GM21825 (cell line): ENCODE data around the gene PRDX3.
"Not testable (repeated sequence)": the region's sequence is repeated elsewhere in the genome, so short reads cannot be mapped to it uniquely, and the experiment has no call there.

ENCODE experiments used
- ATAC-seq: cut with Tn5 transposase; IDR thresholded peaks from one replicate; pipeline ENCODE4 v1.9.1; 2021; ENCODE audit warnings: mild to moderate bottlenecking, moderate library complexity; ENCODE audit not compliant: unreplicated experiment

Gene PRDX3

DNA sequence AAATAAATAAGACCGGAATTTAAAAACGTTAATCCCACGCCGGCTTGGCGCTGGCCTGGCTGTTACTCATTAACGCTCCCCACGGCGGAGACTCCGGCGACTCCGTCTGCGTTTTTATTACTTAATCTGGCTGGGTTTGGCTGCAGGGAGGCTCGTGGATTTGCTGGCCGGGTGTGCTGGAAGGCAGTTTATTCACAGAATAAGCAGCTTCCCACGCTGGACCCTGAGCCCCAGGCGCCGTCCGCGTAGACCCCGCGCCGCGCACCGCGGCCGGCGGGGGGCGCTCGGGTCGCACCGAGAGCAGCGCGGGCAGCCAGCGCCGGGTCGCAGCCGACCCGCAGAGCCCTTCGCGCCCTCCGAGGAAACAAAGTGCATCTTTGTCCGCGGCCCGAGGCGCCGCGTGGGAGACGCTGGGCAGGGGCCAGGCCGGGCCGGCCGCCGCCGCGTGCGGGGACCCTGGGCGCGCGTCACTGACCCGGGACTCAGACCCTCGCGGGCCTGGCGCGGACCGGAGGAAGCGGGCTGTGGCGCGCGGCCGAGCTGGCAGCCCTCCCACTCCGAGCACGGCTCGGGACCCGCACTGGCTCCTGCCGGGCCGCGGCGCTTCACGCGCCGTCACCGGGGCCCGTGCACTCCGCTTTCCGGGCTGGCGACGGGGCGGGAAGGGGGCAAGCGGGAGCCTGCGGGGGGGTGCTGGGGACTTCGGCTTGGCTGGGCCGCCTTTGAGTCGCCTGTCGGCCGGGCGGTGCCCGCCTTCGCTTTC, 28.2 kb upstream of the PRDX3 start:
- ATAC-seq: peak; percentile 46

DNA sequence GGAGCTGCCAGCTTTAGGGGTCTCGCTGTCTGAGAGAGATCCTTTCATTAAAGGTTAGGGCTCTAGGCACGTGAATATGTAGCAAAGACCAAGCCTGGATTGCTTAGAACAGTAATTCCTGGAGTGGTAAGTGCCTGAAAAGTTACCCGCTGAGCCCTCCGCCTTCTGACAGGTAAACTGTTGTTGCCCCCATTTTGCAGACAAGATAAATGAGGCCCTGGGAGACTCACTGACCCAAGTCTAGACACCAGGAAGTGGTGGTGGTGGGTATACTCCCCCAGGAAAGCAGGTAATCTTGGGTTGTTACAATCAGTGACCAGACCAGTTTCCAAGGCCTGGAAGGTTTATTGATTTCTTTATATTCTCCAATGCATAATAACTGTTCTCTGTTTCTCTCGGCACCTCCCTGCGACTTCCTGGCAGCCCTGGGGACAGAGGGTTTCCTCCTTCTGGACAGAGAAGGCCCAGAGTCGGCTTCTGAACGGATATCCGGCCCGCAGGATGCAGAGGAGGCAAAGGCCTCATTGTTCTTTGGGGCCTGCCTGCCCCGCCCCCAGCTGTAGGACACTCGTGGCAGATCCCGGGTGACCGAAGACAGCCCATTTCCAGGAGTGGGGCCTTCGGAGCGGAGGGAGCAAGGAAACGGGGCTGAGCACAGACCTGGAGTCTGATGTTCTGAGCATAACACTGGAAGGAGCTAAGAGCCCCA, 27.4 kb upstream of the PRDX3 start:
- ATAC-seq: peak; percentile 24

DNA sequence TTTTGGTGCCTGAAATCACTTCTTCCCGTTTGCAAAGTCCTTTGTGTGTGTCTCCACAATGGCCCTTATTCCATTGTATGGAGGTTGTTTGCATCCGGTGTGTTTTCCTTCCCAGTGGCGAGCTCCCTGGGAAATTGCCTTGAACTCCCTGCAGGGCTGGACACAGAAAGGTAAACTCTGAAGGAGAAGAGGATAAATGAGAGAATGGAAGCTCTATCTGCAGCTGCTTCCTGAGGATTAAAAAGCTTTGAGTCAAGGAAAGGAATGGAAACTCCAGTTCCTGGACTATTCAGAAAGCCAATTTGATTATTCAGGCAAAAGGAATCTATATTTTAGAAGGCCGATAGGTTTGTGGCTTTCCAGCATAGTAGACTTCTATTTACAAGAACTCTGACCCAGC, 24.4 kb upstream of the PRDX3 start:
- ATAC-seq: no peak

DNA sequence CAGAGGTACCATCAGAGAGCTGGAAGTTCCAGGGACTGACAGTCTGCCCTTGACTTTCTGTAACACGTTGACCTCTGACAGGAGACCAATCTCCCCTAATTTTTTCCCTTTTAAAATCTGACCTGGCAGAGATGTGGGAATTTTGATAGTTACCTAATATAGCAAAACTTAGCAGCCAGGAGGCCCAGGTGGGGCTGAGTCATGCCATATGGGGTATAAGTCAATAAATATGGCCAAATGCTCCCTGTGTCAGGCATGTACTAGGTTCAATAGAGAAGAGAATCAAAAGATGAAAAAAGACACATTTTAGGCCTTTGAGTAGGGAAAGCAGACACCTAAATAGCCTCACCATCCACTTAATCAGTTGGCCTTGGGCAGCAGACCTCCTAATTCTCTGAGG, 22.6 kb upstream of the PRDX3 start:
- ATAC-seq: no peak

DNA sequence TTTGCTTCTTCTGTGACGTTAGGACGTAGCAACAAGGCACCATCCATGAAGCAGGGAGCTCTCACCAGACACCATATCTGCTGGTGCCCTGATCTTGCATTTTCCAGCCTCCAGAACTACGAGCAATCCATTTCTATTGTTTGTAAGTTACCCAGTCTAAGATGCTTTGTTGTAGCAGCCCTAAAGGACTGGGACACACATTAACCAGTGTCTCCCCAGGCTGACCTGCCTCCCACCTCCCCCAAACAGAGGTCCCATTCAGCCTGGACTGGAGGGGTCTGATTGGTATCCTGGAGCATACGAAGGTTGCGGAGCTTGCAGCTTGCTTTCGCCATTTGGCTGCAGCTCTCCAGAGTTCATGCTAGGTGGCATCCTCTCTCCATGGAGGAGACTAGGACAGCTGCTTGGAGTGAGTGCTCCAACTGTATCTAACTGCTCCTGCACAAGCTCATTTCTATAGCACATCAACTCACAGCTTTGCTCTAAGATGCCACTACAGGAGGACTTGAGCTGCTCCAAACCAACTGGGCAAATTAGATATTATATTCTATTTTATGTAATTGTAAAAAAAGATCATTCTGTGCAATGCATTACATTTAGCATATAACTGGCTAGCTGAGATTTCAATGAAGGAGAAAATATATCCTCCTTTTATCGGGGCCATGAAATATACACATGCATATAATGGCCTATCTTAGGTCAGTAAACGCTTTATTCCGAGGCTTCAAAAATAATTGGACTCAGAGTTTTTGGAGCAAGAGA, 20.8 kb upstream of the PRDX3 start:
- ATAC-seq: peak; percentile 66

DNA sequence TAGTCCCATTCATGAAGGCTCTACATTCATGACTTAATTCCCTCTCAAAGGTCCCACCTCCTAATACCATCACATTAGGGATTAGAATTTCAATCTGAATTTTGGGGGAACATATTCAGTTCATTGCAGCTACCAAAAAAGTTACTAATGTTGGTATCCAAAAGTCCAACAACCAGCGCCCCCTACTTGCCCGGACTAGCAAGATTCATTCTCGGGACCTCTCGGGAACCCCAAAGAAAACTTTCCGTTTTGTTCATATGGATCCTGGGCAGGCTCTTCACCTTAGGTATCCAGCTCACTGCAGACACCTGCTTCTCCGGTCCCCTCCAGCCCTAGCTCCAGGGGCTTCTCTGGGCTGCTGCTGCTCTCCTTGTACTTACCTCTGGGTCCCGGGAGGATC, 19.8 kb upstream of the PRDX3 start:
- no peak for ATAC-seq

DNA sequence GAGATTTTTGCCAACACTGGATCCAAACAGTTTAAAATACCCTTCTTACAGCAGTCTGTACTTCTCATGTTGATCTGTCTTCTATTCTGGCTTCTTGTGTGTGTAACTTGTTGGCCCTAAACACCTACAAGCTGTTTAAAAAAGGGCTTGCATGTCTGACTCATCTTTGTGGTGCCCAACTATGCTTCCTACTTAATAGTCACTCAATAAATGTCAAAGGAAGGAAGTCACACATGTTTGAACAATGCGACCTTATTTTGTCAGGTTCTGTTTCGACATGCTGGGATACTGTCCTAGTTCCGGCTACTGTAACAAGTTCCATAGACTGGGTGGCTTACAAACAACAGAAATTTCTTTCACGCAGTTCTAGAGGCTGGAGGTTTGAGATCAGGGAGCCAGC, 19.3 kb upstream of the PRDX3 start:
- no peak for ATAC-seq

DNA sequence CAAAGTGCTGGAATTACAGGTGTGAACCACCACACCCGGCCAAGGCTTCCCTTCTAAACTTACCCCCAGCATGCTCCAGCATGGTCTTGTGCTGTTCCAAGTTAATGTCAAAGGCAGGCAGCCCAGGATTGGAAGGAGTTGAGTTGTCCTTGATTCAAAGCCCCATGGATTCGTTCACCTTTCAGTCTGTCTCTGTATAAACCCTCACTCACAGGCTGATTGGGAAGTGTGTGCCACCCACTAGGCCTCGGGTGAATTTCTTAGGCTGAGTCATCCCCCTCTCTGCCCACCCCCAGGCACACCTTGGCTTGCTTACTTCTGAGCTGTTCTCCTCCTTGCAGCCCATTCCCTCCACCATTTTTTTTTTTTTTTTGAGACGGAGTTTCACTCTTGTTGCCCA, 13.3 kb upstream of the PRDX3 start:
- ATAC-seq: no peak

DNA sequence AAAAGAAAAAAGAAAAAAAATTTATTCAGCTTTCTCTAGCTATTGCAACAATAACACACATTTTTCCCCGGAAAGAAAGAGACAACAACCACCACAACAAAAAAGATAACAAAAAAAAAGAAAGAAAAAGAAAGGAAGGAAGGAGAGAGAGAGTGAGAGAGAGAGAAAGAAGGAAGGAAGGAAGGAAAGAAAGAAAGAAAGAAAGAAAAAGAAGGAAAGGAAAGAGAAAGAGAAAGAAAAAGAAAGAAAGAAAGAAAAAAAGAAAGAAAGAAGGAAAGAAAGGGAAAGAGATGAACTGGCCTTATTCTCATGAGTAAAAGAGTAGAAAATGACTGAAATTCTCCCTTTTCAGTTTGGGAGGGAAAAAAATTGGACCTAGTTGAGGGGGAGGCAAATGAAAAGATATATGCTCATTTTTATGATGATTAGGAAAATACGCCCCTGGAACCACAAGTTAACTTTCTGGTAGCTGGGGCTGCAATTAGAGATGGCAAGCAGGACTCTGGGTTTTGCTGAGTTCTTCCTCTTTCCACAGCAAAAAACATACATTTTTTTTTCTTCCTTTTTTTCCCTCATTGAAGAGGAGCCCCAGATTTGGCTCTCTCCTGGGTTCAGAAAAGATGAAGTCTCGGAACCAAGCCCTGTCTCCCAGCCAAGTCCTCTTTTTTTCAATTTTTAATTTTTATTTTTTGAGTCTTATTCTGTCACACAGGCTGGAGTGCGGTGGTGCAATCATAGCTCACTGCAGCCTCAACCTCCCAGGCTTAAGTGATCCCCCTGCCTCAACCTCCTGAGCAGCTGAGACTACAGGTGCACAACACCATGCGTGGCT, 12.6 kb upstream of the PRDX3 start:
- no peak for ATAC-seq

DNA sequence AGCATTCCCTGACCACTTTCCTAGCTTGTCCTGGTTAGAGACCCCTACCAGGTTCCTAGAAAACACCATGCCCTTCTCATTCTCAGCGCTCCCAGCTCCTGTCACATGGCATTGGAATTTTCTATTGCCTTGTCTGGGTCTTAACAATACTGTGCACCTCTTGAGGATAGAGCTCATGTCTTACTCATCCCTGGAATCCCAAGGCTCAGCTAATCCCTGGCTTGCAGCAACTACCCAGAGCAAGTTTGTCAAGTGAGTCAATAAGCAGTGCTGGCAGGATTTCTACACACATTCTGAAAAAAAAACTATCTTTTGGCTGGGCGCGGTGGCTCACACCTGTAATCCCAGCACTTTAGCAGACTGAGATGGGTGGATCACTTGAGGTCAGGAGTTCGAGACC, 11.7 kb upstream of the PRDX3 start:
- no peak for ATAC-seq

DNA sequence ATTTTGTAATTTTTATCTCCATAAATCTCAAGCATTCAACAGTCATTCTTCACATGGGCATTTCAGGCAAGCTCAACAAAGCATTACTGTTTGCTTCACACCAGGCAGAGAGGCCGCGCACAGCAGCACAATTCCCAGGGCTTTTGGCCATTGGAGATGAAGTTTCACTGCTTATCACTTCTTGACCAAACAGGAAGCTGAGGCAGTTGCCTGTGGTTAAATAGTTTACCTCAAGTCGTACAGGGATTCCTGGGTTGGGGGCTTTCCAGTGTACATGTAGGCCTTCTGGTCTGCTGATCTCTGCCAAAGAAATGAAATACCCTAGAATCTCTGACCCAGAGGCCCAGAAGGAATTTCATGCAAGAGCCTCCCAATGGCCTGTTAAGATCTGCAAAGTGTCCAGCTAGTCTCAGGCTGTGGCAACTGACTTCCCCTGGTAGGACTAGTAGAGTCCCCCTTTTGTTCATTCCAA, 11.2 kb upstream of the PRDX3 start:
- ATAC-seq: no peak

DNA sequence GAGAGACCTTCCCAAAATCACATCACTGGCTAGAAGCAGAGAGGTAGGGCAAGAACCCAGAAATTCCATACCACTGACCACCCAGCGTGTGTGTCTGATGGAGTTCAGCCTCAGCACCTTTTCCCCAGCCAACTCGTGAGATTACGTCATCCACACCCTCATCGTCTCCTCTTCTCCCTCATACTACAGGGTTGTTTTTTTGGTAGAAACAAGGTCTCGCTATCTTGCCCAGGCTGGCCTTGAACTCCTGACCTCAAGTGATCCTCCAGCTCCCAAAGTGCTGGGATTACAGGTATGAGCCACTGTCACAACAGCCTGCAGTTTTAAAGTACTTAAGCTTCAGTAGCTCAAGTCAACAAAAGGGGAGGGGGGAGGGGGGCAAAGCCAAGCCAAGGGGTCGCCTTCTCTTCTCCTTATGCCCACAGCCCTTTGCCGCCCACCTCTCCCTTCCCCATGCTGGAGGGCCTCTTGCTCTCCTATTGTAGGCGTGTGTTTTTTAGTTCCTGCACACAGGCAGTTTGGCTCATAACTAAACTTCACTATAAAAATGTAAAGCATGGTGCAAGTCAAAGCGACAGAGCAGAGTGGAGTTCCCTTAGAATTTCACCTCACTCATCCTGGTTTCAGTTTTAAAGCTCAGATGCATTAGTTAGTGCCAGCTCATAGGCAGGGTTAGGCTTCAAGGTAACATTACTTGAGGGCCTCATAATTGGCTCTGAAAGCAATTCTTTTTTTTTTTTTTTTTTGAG, 5.2 kb upstream of the PRDX3 start:
- ATAC-seq: no peak

DNA sequence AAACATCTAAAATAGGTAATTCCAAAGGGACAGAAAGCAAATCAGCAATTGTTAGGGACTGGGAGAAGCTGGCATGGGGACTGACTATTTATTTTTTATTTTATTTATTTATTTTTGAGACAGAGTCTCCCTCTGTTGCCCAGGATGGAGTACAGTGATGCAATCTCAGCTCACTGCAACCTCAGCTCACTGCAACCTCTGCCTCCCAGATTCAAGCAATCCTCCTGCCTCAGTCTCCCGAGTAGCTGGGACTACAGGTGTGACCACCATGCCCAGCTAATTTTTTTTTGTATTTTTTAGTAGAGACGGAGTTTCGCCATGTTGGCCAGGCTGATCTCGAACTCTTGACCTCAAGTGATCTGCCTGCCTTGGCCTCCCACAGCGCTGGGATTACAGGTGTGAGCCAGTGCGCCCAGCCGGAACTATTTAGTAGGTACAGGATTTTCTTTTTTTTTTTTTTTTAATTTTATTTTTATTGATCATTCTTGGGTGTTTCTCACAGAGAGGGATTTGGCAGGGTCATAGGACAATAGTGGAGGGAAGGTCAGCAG, 2.3 kb upstream of the PRDX3 start:
- ATAC-seq: not testable (repeated sequence)

DNA sequence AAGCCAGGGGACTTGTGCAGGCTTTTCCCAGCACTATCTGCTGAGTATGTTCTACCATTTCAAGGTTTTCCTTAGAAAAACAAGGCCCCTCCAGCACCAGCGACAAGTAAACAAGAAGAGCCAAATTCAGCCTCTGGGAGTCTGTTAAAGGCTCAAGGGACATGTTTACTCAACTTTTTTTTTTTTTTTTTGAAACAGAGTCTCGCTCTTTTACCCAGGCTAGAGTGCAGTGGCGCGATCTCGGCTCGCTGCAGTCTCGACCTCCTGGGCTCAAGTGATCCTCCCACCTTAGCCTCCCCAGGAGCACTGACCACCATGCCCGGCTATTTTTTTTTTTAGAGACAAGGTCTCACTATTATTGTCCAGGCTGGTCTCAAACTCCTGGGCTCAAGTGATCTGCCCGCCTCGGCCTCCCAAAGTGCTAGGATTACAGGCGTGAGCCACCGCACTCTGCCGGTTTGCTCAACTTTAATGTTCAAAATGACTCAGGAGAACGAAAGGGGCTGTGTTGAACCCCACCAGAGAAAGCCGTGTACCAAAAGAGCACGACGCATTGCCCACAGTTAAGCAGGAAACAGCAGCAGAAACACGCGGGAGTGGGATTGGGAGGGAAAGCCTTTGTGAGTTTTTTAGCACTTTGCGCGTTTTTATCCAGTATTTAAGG, 772 bp downstream of the PRDX3 start:
- peak; percentile 17 for ATAC-seq

DNA sequence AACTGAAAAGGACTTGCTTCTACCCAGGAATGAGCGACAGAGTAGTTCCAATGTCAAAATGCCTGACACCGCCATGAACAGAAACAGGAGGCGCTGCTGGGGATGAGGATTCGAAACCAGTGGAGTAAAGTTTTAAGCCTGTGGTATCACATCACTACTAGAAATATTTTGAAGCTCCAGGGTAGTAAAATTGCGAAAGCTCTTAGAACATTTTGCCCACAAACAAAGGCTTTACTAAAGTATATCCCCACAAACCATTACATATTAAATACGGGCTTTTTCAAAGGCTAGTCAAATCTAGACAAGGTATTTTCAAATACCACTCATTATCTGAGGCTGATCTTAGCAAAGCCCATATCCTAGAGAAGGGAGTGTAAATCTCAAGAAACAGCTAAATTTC, 2.4 kb downstream of the PRDX3 start:
- no peak for ATAC-seq

DNA sequence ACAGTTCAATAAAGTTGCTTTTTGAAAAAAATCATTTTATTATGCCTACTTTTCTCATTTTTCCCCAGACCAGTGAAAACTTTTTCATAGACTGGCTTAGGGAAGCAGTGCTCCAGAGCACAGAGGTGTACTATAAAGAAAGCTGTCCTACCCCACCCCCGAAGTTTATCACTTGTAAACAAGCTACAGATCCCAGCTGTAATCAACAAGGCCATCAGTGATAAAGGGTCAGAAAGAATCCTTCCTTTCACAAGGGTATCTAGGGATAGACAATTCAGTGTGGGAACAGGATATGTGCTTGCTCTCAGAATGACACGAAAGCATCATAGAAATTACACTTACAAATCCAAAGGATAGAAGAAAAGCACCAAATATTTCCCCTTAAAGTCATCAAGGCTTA, 4.5 kb downstream of the PRDX3 start:
- no peak for ATAC-seq

DNA sequence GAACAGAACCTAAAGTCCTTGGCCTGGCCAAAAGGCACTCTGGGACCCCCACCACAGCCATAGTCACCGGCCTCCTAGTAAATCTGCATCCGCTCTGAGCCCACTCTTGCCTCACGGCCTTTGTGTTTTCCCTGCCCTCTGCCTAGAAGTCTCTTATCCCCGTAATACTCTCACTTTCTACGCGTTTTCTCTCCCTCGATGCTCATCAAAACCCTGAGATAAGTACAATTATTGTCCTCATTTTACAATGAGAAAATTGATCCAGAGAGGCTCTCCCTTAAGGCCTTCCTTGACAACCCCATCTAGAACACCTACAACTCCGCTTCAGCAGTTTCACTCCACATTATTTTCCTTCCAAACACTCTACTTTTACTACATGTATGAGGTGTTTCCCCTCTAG, 11.6 kb downstream of the PRDX3 start:
- ATAC-seq: no peak

DNA sequence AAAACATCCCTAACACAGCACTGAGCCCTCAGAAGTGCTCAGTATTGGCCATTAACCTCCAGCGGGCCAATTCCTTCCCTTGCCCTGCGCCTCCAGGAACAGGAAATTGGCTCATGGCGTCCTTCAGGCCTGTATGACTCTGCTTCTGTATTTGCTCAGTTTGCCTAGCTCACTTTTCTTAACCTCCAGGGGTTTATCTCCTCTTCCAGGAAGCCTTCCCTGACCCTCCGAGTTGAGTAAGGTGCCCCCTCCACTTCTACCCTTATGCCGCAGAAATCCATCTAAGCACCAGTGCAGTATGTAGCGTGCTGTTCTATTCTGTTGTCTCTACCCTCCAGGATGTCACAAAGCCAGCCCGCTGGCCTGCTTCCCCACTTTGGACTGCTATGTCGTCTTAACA, 12.0 kb downstream of the PRDX3 start:
- no peak for ATAC-seq

DNA sequence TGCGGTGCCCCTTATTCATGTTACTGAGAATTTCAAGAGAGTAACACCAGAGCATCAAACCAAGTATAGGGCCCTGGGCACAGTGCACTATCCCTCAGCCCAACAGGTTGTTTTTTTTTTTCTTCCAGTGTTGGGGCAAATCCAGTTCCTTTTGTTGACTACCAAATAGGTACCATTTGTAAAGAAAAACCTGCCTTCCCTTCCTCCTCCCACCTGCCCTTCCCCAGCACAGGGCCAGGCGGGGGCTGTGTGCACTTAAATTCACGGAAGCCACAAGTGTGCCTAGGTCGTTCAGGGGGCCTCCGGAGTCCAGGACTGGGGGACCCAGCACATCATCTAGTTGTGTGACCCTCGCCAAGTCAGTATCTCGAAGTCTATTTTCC, 12.5 kb downstream of the PRDX3 start:
- no peak for ATAC-seq
